GM23338 (cell line): Measurements from ENCODE around the gene PRR29. TPM values are rescaled to one million over a fixed set of nuclear protein-coding genes. Genes with fewer than 3 reads are reported as not detected.

Experiments used
- ATAC-seq: fragments of 200-7000 bp; cut with Tn5 transposase; 3 replicates; pipeline ENCODE4 v1.9.1; 2020
- DNase-seq: peaks from one replicate; pipeline ENCODE4 v3.0.0-alpha.2; 2015; ENCODE audit warnings: low spot score
- H2AFZ ChIP-seq: fragments of 200-600 bp; sonication (generic); 2 replicates; pipeline ENCODE4 v1.8.0; 2016; ENCODE audit warnings: antibody characterized with exemption, mild to moderate bottlenecking, moderate library complexity
- H3F3A ChIP-seq: fragments of 200-600 bp; sonication (generic); replicated peaks from 2 replicates; pipeline ENCODE4 v1.8.0; 2017; ENCODE audit warnings: antibody characterized with exemption, mixed run types, low read depth
- H3K27ac ChIP-seq: fragments of 200-600 bp; sonication (generic); 2 replicates; pipeline ENCODE4 v1.6.1; 2016; ENCODE audit warnings: low read depth
- H3K27me3 ChIP-seq: fragments of 200-600 bp; sonication (generic); 2 replicates; pipeline ENCODE4 v1.8.0; 2016; ENCODE audit warnings: mild to moderate bottlenecking, mixed run types, moderate library complexity; ENCODE audit not compliant: insufficient read depth
- H3K36me3 ChIP-seq: fragments of 200-600 bp; sonication (generic); 2 replicates; pipeline ENCODE4 v1.8.0; 2016; ENCODE audit warnings: mild to moderate bottlenecking; ENCODE audit not compliant: insufficient read depth
- H3K4me1 ChIP-seq: fragments of 200-600 bp; sonication (generic); 2 replicates; pipeline ENCODE4 v1.8.0; 2016; ENCODE audit warnings: mild to moderate bottlenecking, moderate library complexity; ENCODE audit not compliant: insufficient read depth
- H3K4me2 ChIP-seq: fragments of 200-600 bp; sonication (generic); 2 replicates; pipeline ENCODE4 v1.7.1; 2017; ENCODE audit warnings: mixed run types
- H3K4me3 ChIP-seq: fragments of 200-600 bp; sonication (generic); 2 replicates; pipeline ENCODE4 v1.6.1; 2016; ENCODE audit warnings: mixed run types
- H3K79me2 ChIP-seq: fragments of 200-600 bp; sonication (generic); replicated peaks from 2 replicates; pipeline ENCODE4 v1.8.0; 2017; ENCODE audit warnings: mild to moderate bottlenecking; ENCODE audit not compliant: insufficient read depth
- H3K9me2 ChIP-seq: fragments of 200-600 bp; sonication (generic); 2 replicates; pipeline ENCODE4 v1.8.0; 2017; ENCODE audit not compliant: insufficient read depth
- H4K20me1 ChIP-seq: fragments of 200-600 bp; sonication (generic); replicated peaks from 2 replicates; pipeline ENCODE4 v1.8.0; 2017; ENCODE audit warnings: mild to moderate bottlenecking; ENCODE audit not compliant: insufficient read depth
- H3K27ac Mint-ChIP-seq: 2 replicates; pipeline ENCODE4 v1.8.0; 2020; ENCODE audit warnings: inconsistent platforms, mild to moderate bottlenecking, moderate library complexity, mixed read lengths
- H3K27me3 Mint-ChIP-seq: 3 replicates; pipeline ENCODE4 v1.8.0; 2022; ENCODE audit warnings: low read depth, mild to moderate bottlenecking, moderate library complexity, mixed read lengths, inconsistent platforms; ENCODE audit not compliant: insufficient read depth, poor library complexity
- H3K36me3 Mint-ChIP-seq: 3 replicates; pipeline ENCODE4 v1.8.0; 2021; ENCODE audit warnings: low read depth, mild to moderate bottlenecking, inconsistent platforms, moderate library complexity, mixed read lengths
- H3K4me1 Mint-ChIP-seq: 3 replicates; pipeline ENCODE4 v1.8.0; 2020; ENCODE audit warnings: mild to moderate bottlenecking, inconsistent platforms, mixed read lengths
- H3K4me3 Mint-ChIP-seq: 3 replicates; pipeline ENCODE4 v1.8.0; 2021; ENCODE audit warnings: moderate library complexity, mild to moderate bottlenecking, inconsistent platforms, mixed read lengths
- H3K9me3 Mint-ChIP-seq: 3 replicates; pipeline ENCODE4 v1.8.0; 2020; ENCODE audit warnings: moderate library complexity, mild to moderate bottlenecking, inconsistent platforms, mixed read lengths
- CREB1 ChIP-seq: fragments of 250-450 bp; sonication (Bioruptor Pico); IDR thresholded peaks from 2 replicates; pipeline ENCODE4 v1.5.0; 2020; ENCODE audit warnings: low read depth, mild to moderate bottlenecking, moderate library complexity
- CTCF ChIP-seq, 2 experiments: fragments of 200-600 bp in 1 of 2; sonication (generic) in 1 of 2; conservative IDR thresholded peaks; 2 replicates each; pipeline versions ENCODE4 v1.5.1 to v1.6.1; 2016 to 2017; ENCODE audit warnings: antibody characterized with exemption in 2 of 2, low read depth in 2 of 2, mild to moderate bottlenecking in 2 of 2, moderate library complexity in 1 of 2
- ETS1 ChIP-seq: IDR thresholded peaks from 2 replicates; pipeline ENCODE4 v1.6.1; 2016; ENCODE audit warnings: antibody characterized with exemption
- EZH2 ChIP-seq: fragments of 200-600 bp; sonication (generic); IDR thresholded peaks from one replicate; pipeline ENCODE4 v1.8.0; 2017; ENCODE audit warnings: antibody characterized with exemption, mild to moderate bottlenecking, low read depth; ENCODE audit not compliant: unreplicated experiment
- EZH2phosphoT487 ChIP-seq: fragments of 200-600 bp; sonication (generic); IDR thresholded peaks from one replicate; pipeline ENCODE4 v1.8.1; 2018; ENCODE audit warnings: antibody characterized with exemption; ENCODE audit not compliant: unreplicated experiment
- NANOG ChIP-seq: IDR thresholded peaks from 2 replicates; pipeline ENCODE4 v1.6.1; 2016; ENCODE audit warnings: antibody characterized with exemption, borderline replicate concordance
- POLR2AphosphoS5 ChIP-seq: IDR thresholded peaks from 2 replicates; pipeline ENCODE4 v1.6.1; 2016; ENCODE audit warnings: antibody characterized with exemption, low read depth
- REST ChIP-seq: IDR thresholded peaks from one replicate; pipeline ENCODE4 v1.6.1; 2018; ENCODE audit warnings: antibody characterized with exemption; ENCODE audit not compliant: unreplicated experiment
- ZNF114 ChIP-seq: fragments of 250-450 bp; sonication (Bioruptor Pico); IDR thresholded peaks from 2 replicates; pipeline ENCODE4 v1.5.0; 2020; ENCODE audit warnings: mild to moderate bottlenecking, moderate library complexity
- ZNF462 ChIP-seq: fragments of 250-450 bp; sonication (Bioruptor Pico); IDR thresholded peaks from 2 replicates; pipeline ENCODE4 v1.5.0; 2020; ENCODE audit warnings: mild to moderate bottlenecking, moderate library complexity
- polyA plus RNA-seq: library from polyadenylated mRNA; unstranded; fragments of >200 nt; fragmentation: Nextera tagmentation; extraction: Ambion mirVana; gene quantifications from 2 replicates; pipeline ENCODE4 v1.2.1, GENCODE V29; 2016
- total RNA-seq: library from RNA; depleted of rRNA; stranded (reverse); fragments of >200 nt; shearing (Covaris generic); gene quantifications from 2 replicates; pipeline ENCODE4 v1.2.3, GENCODE V29; 2014

The PRR29 gene
- total and polyA plus RNA-seq, 2 experiments from 2014 or later = 0.24 to 1.3 TPM

DNA sequence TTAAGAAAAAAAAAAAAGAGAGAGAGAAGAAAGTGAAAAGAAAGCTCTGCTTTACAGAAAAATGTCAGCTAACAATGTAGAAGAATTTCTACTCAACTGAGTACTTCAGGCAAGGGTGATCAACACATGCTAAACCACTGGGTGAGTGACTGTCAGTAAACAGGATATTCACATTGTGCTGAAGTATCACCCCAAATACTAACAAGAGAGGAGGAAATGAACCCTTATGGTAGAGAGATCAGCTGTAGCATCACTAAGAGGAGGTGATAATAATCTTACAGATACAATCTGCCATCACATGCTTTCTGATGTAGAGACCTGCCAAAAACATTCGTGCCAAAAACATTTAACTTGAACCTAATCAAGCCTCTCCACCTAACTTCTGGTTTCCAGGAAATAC lies 53.0 kb downstream of the PRR29 start:
- Histone ChIP-seq H2AFZ (no peak overlapping the region), H3K4me2 (no peak overlapping the region), H4K20me1 (no peaks in the 10 kb centered on the region), H3K79me2 (no peaks in the 10 kb centered on the region), H3F3A (no peaks in the 10 kb centered on the region), H3K27me3 (no peaks in the 10 kb centered on the region), H3K9me2 (0 out of 2 replicates have a peak, but pooled peaks cover 3% of the 10 kb centered on the region), H3K4me1 (peaks cover 5% of the 10 kb centered on the region; the same call in 1 of the 2 replicates), H3K36me3 (no peaks in the 10 kb centered on the region), H3K4me3 (no peak overlapping the region), H3K27ac (no peak overlapping the region)
- TF ChIP-seq ETS1 = no peak
- TF ChIP-seq POLR2AphosphoS5 = no peak
- no peak for TF ChIP-seq ZNF462 (CRISPR knock-in tag)
- Mint-ChIP-seq H3K9me3 (no peaks in the 10 kb centered on the region), H3K27ac (no peak overlapping the region), H3K4me1 (peaks cover 11% of the 10 kb centered on the region), H3K36me3 (no peaks in the 10 kb centered on the region), H3K27me3 (peaks cover 11% of the 10 kb centered on the region), H3K4me3 (no peak overlapping the region)
- ATAC-seq = no peak
- DNase-seq = no peak

DNA sequence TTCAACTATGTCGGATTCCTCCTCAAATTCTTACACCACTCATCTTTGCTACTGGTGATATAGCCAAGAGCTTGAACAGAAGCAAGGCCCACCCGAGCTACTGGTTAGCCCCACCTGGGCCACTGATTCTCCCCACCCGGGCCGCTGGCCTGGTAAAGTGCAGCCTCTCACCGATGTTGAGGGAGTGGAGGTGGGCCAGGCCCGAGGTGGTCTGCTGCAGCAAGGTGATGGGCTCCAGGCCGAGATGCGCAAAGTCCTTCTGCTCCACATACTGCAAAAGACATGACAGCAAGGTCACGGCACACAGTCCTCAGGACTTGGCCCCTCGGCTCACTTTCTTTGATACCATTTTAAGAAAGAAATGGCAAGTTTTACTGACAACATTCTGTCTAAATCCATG lies 55.0 kb downstream of the PRR29 start:
- Histone ChIP-seq H4K20me1 (no peaks in the 10 kb centered on the region), H3K4me3 (no peak overlapping the region), H2AFZ (no peak overlapping the region), H3K36me3 (no peaks in the 10 kb centered on the region), H3K4me2 (no peak overlapping the region), H3K27ac (no peak overlapping the region), H3K4me1 (peaks cover 13% of the 10 kb centered on the region), H3K27me3 (no peaks in the 10 kb centered on the region), H3F3A (no peaks in the 10 kb centered on the region), H3K79me2 (no peaks in the 10 kb centered on the region), H3K9me2 (0 out of 2 replicates have a peak, but pooled peaks cover 5% of the 10 kb centered on the region)
- ATAC-seq (no peak), DNase-seq (no peak)
- TF ChIP-seq NANOG = no peak
- TF ChIP-seq CTCF (conservative IDR thresholded peaks at IDR 0.05; ENCODE audit: low read depth in 2 of 2) = no peak
- TF ChIP-seq EZH2 = no peak
- no peak for TF ChIP-seq EZH2phosphoT487
- no peak for TF ChIP-seq CREB1 (CRISPR knock-in tag)
- no peak for TF ChIP-seq REST
- TF ChIP-seq ZNF114 (CRISPR knock-in tag) = no peak
- H3K36me3 Mint-ChIP-seq = no peaks in the 10 kb centered on the region
- no peak overlapping the region for H3K27ac Mint-ChIP-seq
- no peaks in the 10 kb centered on the region for H3K9me3 Mint-ChIP-seq
- no peak overlapping the region for H3K4me3 Mint-ChIP-seq
- peaks cover 13% of the 10 kb centered on the region for H3K27me3 Mint-ChIP-seq
- peaks cover 20% of the 10 kb centered on the region for H3K4me1 Mint-ChIP-seq
